Natural killer cell (primary cell): Measurements from ENCODE around the gene A4GALT. TPM values are rescaled to one million over a fixed set of nuclear protein-coding genes. Genes with fewer than 3 reads are reported as not detected.
"Not testable (repeated sequence)": the region's sequence is repeated elsewhere in the genome, so short reads cannot be mapped to it uniquely, and the experiment has no call there.

ENCODE experiments used
- ATAC-seq, 3 donors: fragments of 150-1000 bp in 2 of 3; fragments of 200-7000 bp in 1 of 3; cut with Tn5 transposase; 1 replicate in 1 of 3; 2 replicates in 2 of 3; pipeline ENCODE4 v1.10.0; 2021; ENCODE audit warnings: mild to moderate bottlenecking in 2 of 3, moderate library complexity in 2 of 3
- DNase-seq, 2 donors: peaks; one replicate each; pipeline versions ENCODE4 v3.0.0 to v3.0.0-alpha.2; 2013 to 2021; ENCODE audit warnings: mixed read lengths in 1 of 2
- H3K27ac ChIP-seq: one replicate; pipeline ENCODE4 v1.5.1; 2013; ENCODE audit warnings: mild to moderate bottlenecking, low read length
- H3K27me3 ChIP-seq: one replicate; pipeline ENCODE4 v1.6.1; 2013; ENCODE audit warnings: low read length; ENCODE audit not compliant: control insufficient read depth, insufficient read depth
- H3K36me3 ChIP-seq: one replicate; pipeline ENCODE4 v1.6.1; 2013; ENCODE audit warnings: low read length; ENCODE audit not compliant: control insufficient read depth, insufficient read depth
- H3K4me1 ChIP-seq: one replicate; pipeline ENCODE4 v1.6.1; 2013; ENCODE audit warnings: low read length; ENCODE audit not compliant: control insufficient read depth, insufficient read depth
- H3K4me3 ChIP-seq: one replicate; pipeline ENCODE4 v1.5.1; 2013; ENCODE audit warnings: low read length
- H3K9me3 ChIP-seq: one replicate; pipeline ENCODE4 v1.6.1; 2013; ENCODE audit warnings: low read length; ENCODE audit not compliant: control insufficient read depth, insufficient read depth
- H3K27ac Mint-ChIP-seq, 2 donors: one replicate each; pipeline ENCODE4 v1.8.0; 2022; ENCODE audit warnings: mild to moderate bottlenecking in 2 of 2, mixed read lengths in 2 of 2, moderate library complexity in 1 of 2
- H3K27me3 Mint-ChIP-seq, 2 donors: one replicate each; pipeline ENCODE4 v1.8.0; 2022; ENCODE audit warnings: low read depth in 2 of 2, mixed read lengths in 2 of 2
- H3K36me3 Mint-ChIP-seq: one replicate; pipeline ENCODE4 v1.8.0; 2022; ENCODE audit warnings: mixed read lengths
- H3K4me1 Mint-ChIP-seq, 2 donors: one replicate each; pipeline ENCODE4 v1.8.0; 2022; ENCODE audit warnings: mixed read lengths in 2 of 2
- H3K4me3 Mint-ChIP-seq: one replicate; pipeline ENCODE4 v1.8.0; 2022; ENCODE audit warnings: mild to moderate bottlenecking, moderate library complexity, mixed read lengths
- H3K9me3 Mint-ChIP-seq, 2 donors: one replicate each; pipeline ENCODE4 v1.8.0; 2022; ENCODE audit warnings: mixed read lengths in 2 of 2
- CTCF ChIP-seq: fragments of 200-600 bp; IDR thresholded peaks from one replicate; pipeline ENCODE4 v1.8.0; 2022; ENCODE audit warnings: antibody characterized with exemption
- WGBS: methylation state at CpG from one replicate; pipeline ENCODE4 v1.1.7; 2013; ENCODE audit warnings: missing lambda C conversion rate; ENCODE audit not compliant: insufficient coverage; 5-methylcytosine and 5-hydroxymethylcytosine counted together
- intact Hi-C: fragments of 100-400 bp; cut with micrococcal nuclease; formaldehyde crosslinking; loops from one replicate; pipeline ENCODE4 v1.14.2; 2022
- total RNA-seq, 4 donors: library from RNA; stranded (reverse); fragments of 120-200 nt in 1 of 4; gene quantifications; one replicate each; pipeline versions ENCODE4 v1.2.3 to v1.2.4, GENCODE V29; 2013 to 2022

The A4GALT gene
- total RNA-seq, 3 donors from 2014 or later (not counting 1 experiment from before 2014, with no cell fraction given), result 0.26 TPM; not detected in 2

- Mint-ChIP-seq H3K27ac (no peak overlapping the region), H3K36me3 (no peaks in the 10 kb centered on the region), H3K9me3 (no peaks in the 10 kb centered on the region), H3K4me1 (peaks cover 0 to 4% of the 10 kb centered on the region in 2 donors), H3K4me3 (no peak overlapping the region), H3K27me3 (peaks cover 4 to 10% of the 10 kb centered on the region in 2 donors)
- Histone ChIP-seq H3K4me3 (no peak overlapping the region), H3K4me1 (peaks cover 4% of the 10 kb centered on the region), H3K27me3 (no peaks in the 10 kb centered on the region), H3K27ac (no peak overlapping the region), H3K9me3 (peaks cover 8% of the 10 kb centered on the region), H3K36me3 (no peaks in the 10 kb centered on the region)
- 71% methylated on average over 7 of the region's 7 CpGs for WGBS
- TF ChIP-seq CTCF, result no peak
- DNase-seq (no peak), ATAC-seq (no peak)
- intact Hi-C loops, result no loop called here
Measured at GRCh38 chr22:42676059-42676607, 44.5 kb downstream of the A4GALT start.

- H3K36me3 ChIP-seq, result no peaks in the 10 kb centered on the region
- Mint-ChIP-seq H3K4me3 (no peak overlapping the region), H3K27me3 (peaks cover 4 to 10% of the 10 kb centered on the region in 2 donors), H3K9me3 (no peaks in the 10 kb centered on the region), H3K27ac (no peak overlapping the region), H3K36me3 (no peaks in the 10 kb centered on the region), H3K4me1 (peaks cover 0 to 8% of the 10 kb centered on the region in 2 donors)
- H3K27ac ChIP-seq, result no peak overlapping the region
- H3K4me3 ChIP-seq, result no peak overlapping the region
- intact Hi-C loops, result no loop called here
- H3K27me3 ChIP-seq, result no peaks in the 10 kb centered on the region
- peaks cover 6% of the 10 kb centered on the region for H3K9me3 ChIP-seq
- no peak for DNase-seq
- peaks cover 7% of the 10 kb centered on the region for H3K4me1 ChIP-seq
- ATAC-seq, result no peak
- 86% methylated on average over 2 of the region's 2 CpGs for WGBS
- no peak for TF ChIP-seq CTCF
Measured at GRCh38 chr22:42673898-42674401, 46.7 kb downstream of the A4GALT start.

GRCh38 chr22:42673071-42673470 lies 47.6 kb downstream of the A4GALT start:
- H3K36me3 Mint-ChIP-seq, H3K27ac Mint-ChIP-seq, H3K4me1 Mint-ChIP-seq, H3K4me1 ChIP-seq, H3K27ac ChIP-seq, H3K27me3 Mint-ChIP-seq, H3K36me3 ChIP-seq, DNase-seq, H3K9me3 ChIP-seq, ATAC-seq, H3K4me3 ChIP-seq, intact Hi-C loops, H3K9me3 Mint-ChIP-seq, H3K4me3 Mint-ChIP-seq, H3K27me3 ChIP-seq: not testable (repeated sequence)
- WGBS, result 96% methylated on average over 13 of the region's 13 CpGs

GRCh38 chr22:42670921-42671709 lies 49.6 kb downstream of the A4GALT start:
- intact Hi-C loops, result no loop called here
- 43% methylated on average over 19 of the region's 19 CpGs for WGBS
- Histone ChIP-seq H3K9me3 (no peaks in the 10 kb centered on the region), H3K36me3 (no peaks in the 10 kb centered on the region), H3K4me1 (peaks cover 7% of the 10 kb centered on the region), H3K27me3 (no peaks in the 10 kb centered on the region), H3K27ac (no peak overlapping the region), H3K4me3 (no peak overlapping the region)
- Mint-ChIP-seq H3K27me3 (no peaks in the 10 kb centered on the region), H3K36me3 (no peaks in the 10 kb centered on the region), H3K4me1 (peaks cover 0 to 8% of the 10 kb centered on the region in 2 donors), H3K27ac (no peak overlapping the region), H3K9me3 (no peaks in the 10 kb centered on the region), H3K4me3 (no peak overlapping the region)
- TF ChIP-seq CTCF, result no peak
- DNase-seq (no peak), ATAC-seq (no peak)
